ENCODE results near the gene IP6K3. TPM values are rescaled to one million over a fixed set of nuclear protein-coding genes. Genes with fewer than 3 reads are reported as not detected.
A peak's percentile ranks its signal among the peaks of the same experiment; 100 is the strongest.

Gene IP6K3
- polyA plus RNA-seq, 1 experiment, result 0.75 TPM

- no peak for TF ChIP-seq CTCF (IDR thresholded peaks at IDR 0.05; ENCODE audit: insufficient read depth, low read depth, low read length)
- ChIA-PET POLR2A (no interaction called here), CTCF (interaction anchor here (0.9 to 20.1 kb wide), 13 partner anchors 12 to 389 kb away, joined by 3 to 567 read pairs (median 4); partner anchors contain the start of genes GRM4, IP6K3 and UQCC2)
- DNase-seq (ENCODE audit: low read depth), result no peak
- H3K4me3 ChIP-seq (ENCODE audit: low read depth, low read length), result no peak overlapping the region
- H3K36me3 ChIP-seq (ENCODE audit: control insufficient read depth, insufficient read depth, low read length), result peaks cover 12% of the 10 kb centered on the region
- no peaks in the 10 kb centered on the region for H3K27me3 ChIP-seq (ENCODE audit: control insufficient read depth, insufficient read depth, low read length)
Observed at GRCh38 chr6:33769248-33769821, 22.6 kb upstream of the IP6K3 start.

GRCh38 chr6:33768644-33769120, 22.0 kb upstream of the IP6K3 start:
- CTCF ChIA-PET, result interaction anchor here (0.6 to 20.1 kb wide), 14 partner anchors 12 to 387 kb away, joined by 3 to 567 read pairs (median 4); partner anchors contain the start of gene IP6K3
- POLR2A ChIA-PET, result no interaction called here
- TF ChIP-seq CTCF (IDR thresholded peaks at IDR 0.05; ENCODE audit: insufficient read depth, low read depth, low read length), result peak; percentile 98

GRCh38 chr6:33766921-33767907, 20.5 kb upstream of the IP6K3 start:
- ChIA-PET POLR2A (interaction anchor here (0.5 kb wide), 1 partner anchor 12 kb away, joined by 3 read pairs; no protein-coding TSS in a partner anchor), CTCF (interaction anchor here (0.6 to 20.1 kb wide), 19 partner anchors 16 to 389 kb away, joined by 3 to 567 read pairs (median 4); partner anchors contain the start of genes IP6K3 and UQCC2)
- Histone ChIP-seq H3K4me3 (ENCODE audit: low read depth, low read length) (no peak overlapping the region), H3K27me3 (ENCODE audit: control insufficient read depth, insufficient read depth, low read length) (no peaks in the 10 kb centered on the region), H3K36me3 (ENCODE audit: control insufficient read depth, insufficient read depth, low read length) (no peaks in the 10 kb centered on the region; the same call in 1 of the 2 replicates)
- no peak for DNase-seq (ENCODE audit: low read depth)
- no peak for TF ChIP-seq CTCF (IDR thresholded peaks at IDR 0.05; ENCODE audit: insufficient read depth, low read depth, low read length)

More at GRCh38 chr6:33768644-33769120, 22.0 kb upstream of the IP6K3 start:
- no peak overlapping the region for H3K4me3 ChIP-seq (ENCODE audit: low read depth, low read length)
- no peaks in the 10 kb centered on the region for H3K27me3 ChIP-seq (ENCODE audit: control insufficient read depth, insufficient read depth, low read length)
- H3K36me3 ChIP-seq (ENCODE audit: control insufficient read depth, insufficient read depth, low read length), result peaks cover 10% of the 10 kb centered on the region
- DNase-seq (ENCODE audit: low read depth), result no peak

GRCh38 chr6:33765368-33765767, 18.7 kb upstream of the IP6K3 start:
- no peaks in the 10 kb centered on the region for H3K27me3 ChIP-seq (ENCODE audit: control insufficient read depth, insufficient read depth, low read length)
- ChIA-PET POLR2A (no interaction called here), CTCF (interaction anchor here (1.0 to 20.1 kb wide), 3 partner anchors 14 to 262 kb away, joined by 3 to 567 read pairs (median 5); partner anchors contain the start of genes IP6K3 and UQCC2)
- DNase-seq (ENCODE audit: low read depth), result no peak
- no peaks in the 10 kb centered on the region for H3K36me3 ChIP-seq (ENCODE audit: control insufficient read depth, insufficient read depth, low read length)
- no peak overlapping the region for H3K4me3 ChIP-seq (ENCODE audit: low read depth, low read length)
- TF ChIP-seq CTCF (IDR thresholded peaks at IDR 0.05; ENCODE audit: insufficient read depth, low read depth, low read length), result no peak

Data from BJ (cell line).